HG03521 (cell line): ENCODE data around the gene CALHM2.
A peak's percentile ranks its signal among the peaks of the same experiment; 100 is the strongest.
"Not testable (repeated sequence)": the region's sequence is repeated elsewhere in the genome, so short reads cannot be mapped to it uniquely, and the experiment has no call there.

Experiments used
- ATAC-seq: cut with Tn5 transposase; IDR thresholded peaks from one replicate; pipeline ENCODE4 v1.9.1; 2021; ENCODE audit warnings: mild to moderate bottlenecking, moderate library complexity; ENCODE audit not compliant: unreplicated experiment

The CALHM2 gene, protein sequence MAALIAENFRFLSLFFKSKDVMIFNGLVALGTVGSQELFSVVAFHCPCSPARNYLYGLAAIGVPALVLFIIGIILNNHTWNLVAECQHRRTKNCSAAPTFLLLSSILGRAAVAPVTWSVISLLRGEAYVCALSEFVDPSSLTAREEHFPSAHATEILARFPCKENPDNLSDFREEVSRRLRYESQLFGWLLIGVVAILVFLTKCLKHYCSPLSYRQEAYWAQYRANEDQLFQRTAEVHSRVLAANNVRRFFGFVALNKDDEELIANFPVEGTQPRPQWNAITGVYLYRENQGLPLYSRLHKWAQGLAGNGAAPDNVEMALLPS

DNA sequence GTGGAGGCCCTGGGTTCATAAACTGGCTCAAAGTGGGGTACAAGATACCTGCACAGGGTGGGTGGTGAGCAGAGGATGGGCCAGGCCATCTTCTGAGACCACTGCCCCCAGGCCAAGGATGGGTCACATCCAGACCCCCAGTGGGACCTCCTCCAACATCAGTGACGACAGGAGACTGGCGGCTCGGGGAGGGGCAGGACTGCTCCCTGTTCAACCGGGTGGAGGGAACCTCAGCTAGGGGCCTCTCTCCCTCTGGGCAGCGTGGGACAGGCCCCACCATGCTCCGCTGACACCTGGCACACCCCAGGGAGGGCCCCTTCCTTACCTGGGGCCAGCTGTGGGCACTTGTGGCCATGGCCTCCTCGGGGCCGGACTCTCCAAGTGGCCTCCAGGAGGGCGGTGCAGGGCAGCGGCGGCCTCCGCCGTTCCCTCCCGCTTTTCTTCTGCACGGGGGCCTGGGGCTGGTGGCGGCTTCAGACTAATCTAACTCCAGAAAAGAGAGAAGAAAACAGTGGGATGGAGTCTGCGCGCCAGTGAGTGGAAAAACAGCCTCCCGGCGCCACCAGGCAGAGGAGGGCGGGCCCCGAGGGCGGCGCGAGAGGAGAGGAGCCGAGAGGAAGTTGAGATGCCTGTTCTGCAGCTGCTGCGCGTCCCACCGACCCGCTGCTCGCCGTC, at the start of gene CALHM2:
Gene CALHM2, minus strand, starts transcription at position 540 of the 675 bp plus-strand sequence. CDS start 2,429 bp downstream, outside the sequence.
- peak; percentile 55 for ATAC-seq

DNA sequence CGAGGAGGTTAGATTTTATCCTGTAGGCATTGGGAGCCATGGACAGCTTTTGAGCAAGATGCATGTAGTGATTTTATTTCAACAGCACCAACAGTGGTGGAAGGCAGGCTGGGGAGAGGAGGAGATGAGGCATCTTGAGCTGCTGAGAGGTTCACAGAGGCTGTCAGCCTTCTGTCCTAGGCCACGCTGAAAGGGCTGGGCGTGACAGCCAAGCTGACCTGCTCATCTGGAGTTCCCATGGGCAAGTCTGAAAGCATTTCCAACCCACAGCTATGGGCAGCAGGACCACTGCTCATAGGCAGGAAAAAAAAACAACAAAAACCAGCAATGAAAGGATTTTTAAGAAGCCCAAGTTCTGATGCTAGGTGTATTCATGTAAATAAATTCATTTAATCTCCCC, 49.0 kb upstream of the CALHM2 start:
- ATAC-seq = no peak

DNA sequence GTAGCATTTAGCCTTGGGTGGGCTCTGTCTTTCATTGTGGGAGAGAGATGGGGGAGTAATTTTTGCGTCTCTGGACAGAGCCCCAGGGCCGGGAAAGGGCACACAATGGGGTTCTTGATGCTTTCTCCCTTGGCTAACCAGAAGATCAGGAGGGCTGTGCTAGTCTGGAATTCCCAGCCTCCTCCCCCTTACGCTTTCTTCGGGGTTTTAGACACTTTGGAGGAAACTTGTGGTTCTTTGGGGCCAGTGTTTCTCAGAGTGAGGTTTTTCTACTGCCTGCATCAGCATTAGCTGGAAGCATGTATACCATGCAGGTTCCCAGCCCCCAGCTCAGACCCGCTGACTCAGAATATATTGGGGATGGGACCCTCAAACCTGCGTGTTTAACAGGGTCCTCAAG, 48.3 kb upstream of the CALHM2 start:
- ATAC-seq = no peak

DNA sequence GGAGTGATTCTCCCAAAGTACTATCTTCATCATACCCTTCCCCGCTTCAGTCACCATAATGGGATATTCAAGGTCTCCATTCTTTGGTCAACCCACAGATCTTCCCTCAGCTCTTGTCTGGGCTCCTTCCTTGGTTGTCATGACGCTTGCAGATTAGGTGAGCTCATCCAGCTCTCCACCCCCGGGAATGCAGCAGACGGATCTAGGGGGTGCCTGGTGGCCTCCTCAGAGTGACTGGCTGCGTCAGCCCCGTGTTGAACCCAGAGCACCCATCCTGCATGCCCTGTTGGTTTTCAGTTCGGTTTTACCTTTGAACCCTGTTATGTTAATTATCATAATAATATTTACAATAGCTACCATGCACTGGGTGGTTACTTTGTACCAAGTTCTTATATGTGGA, 47.7 kb upstream of the CALHM2 start:
- ATAC-seq = no peak

DNA sequence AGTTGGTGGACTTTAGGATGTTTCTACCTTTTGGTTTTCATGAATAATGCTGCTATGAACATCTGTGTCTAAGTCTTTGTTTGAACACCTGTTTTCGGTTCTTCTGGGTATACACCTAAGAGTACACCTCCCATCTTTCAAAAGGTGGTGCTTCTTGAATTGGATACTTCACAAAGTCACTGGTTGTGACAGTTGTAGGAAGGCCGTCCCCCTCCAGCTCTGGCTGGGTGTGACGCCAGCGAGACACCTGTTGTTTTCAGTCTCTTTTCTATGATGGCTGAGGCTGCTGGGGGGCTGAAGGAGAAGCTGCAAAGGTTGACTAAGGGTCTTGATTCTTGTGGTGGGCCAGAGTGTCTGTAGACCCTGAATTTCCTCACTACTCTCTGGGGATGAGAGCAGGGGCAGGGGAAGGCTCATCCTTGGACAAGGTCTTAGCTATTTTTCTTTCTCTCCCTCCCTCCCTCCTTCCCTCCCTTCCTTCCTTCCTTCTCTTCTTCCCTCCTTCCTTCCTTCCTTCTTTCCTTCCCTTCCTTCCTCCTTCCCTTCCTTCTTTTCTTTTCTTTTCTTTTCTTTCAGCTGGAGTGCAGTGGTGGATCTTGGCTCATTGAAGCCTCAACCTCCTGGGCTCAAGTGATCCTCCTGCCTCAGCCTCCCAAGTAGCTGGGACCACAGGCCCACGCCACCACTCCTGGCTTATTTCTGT, 46.9 kb upstream of the CALHM2 start:
- ATAC-seq = no peak

DNA sequence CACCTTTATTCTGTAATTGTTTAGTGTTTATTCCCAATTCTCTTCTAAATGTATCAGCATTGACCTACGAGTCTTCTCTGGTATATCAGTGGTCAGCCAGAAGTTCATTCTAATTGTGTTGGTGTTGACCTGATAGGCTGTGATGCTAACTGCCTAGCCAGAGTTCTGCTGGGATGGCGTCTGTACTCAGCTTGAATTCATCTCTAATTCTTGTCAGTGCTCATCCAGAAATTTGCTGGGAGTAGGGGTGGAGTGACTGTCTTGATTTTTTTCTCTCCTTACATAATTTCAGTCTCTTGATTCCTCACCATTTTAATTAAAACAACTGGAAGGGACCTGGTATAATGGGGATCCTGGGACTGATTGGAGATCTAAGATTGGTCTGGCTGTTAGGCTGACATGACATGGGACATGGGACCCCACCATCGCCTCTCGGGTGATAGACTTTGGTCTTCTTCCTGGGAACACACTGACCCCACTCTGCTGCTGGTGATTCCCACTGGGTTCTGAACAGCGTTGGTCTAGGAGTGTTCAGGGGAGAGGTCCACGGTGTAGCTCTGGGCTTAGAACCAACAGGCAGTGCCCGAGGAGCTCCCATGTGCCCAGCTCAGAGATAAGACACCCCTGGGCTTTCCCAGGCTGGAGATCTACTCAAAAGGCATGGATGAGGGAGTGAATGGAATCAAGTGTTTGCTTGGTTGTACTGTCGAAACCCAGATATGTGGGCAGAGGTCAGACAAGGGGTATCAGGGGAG, 45.2 kb upstream of the CALHM2 start:
- ATAC-seq = no peak

DNA sequence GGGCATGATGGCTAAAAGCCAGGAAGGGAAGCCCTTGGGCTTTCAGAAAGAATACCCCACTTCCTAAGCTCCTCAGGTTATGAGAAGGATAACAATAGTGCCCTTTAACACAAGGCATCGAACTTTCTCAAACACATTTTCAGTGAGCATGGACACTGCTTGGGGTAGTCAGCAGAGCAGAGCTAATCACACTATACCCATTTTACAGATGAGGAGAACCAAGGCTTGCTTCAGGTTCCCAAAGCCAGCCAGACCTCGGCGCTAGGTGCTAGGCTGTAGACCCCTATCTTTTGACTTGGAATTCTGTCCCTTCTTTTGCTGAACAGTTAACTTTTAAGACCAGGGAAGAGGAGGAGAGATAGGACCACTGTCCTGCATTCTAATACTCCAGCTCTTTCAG, 43.2 kb upstream of the CALHM2 start:
- no peak for ATAC-seq

DNA sequence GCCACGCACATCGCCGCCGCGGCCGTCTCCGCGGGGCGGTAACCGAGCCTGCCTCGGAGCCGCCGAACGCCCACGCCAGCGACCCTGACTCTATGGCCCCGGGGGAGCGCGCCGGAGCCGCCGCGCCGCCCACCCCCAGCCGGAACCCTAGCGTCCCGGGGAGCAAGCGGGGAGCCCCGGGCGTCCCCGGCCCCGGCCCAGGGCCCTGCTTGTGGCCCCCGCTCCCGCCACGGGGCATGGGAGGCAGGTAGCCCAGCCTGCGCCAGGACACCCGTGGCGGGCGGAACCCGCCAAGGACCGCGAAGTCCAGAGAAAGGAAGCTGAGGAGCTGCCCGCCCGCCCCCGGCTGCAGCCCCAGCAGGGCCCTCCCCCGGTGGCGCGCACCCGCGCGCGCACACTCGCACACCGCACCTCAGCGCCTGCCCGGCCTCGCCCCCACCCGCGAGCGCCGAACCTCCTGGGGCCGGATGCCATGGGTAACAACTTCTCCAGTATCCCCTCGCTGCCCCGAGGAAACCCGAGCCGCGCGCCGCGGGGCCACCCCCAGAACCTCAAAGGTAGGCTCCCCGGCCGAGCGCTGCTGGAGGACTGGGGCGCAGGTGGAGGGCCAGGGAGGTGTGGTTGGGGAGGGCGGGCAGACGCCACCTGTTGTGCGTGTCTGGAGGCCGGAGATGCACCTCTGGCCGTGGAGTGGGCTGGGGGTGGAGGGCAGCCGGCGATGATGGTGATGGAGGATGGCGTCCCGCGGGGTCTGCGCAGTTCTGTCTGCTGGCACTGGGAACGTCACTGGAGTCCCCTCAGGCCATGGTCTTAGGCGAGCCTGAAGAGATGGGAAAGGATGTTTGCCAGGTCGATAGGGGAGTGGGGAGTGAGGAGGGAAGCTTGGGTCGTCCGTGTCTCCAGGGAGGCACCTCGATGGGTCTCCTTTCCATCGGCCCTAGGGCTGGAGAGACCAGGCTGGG, 42.0 kb upstream of the CALHM2 start:
- ATAC-seq = no peak

DNA sequence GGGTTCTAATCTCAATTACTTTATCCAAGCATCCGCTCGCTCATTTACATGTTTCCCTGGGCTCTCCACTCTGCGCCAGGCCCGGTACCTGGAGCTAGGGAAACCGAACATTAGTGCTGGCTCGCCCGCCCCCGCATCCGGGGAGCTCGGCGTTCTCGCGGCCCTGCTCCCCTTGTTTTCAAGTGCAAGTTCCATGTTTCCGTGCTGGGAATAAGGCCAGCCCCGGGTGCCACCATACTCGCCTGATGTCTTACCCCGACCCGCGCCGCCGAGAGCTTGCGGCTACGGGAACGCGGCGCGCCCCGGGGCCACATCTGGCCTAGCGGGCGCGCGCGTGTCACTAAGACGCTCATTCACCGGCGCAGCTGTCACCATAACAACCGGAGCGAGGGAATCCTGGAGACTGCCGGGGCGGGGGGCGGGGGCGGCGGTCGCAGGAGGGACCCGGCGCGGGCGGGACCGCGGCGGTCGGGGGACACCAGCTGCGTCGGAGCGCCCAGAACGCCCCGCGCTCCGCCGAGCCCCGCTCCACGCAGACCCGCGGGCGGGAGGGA, 41.3 kb upstream of the CALHM2 start, which contains the start of gene NEURL1:
Gene NEURL1, plus strand, starts transcription at position 344 of the 554 bp plus-strand sequence. CDS start 683 bp downstream, outside the sequence.
- ATAC-seq = no peak

DNA sequence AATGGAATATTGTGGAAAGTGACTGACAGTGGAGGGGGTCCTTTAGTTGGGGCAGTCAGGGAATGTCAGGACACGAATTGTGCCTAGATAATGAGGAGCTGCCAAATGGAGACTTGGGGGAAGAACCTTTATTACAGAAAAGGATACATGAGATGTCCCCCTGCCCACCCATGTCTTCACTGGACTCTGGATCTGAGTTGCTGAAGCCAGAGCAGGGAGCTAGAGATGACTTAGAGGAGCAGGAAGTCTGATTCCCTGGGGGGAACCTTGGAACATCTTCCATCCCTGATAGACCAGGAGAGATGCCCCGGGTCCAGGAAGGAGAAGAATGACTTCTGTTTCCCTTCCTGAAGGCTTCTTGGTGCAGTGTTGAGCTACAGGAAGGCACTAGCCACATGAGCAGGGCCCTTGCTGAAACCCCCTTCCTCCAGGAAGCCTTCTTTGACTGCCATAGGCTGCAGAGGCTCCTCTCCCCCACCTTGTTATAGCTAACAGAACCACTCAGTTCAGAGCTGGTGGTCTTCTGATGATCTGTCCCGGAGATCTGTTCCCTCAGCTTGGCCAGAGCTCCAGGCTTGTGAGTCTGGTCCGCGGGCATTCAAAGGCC, 40.6 kb upstream of the CALHM2 start:
- ATAC-seq = no peak

DNA sequence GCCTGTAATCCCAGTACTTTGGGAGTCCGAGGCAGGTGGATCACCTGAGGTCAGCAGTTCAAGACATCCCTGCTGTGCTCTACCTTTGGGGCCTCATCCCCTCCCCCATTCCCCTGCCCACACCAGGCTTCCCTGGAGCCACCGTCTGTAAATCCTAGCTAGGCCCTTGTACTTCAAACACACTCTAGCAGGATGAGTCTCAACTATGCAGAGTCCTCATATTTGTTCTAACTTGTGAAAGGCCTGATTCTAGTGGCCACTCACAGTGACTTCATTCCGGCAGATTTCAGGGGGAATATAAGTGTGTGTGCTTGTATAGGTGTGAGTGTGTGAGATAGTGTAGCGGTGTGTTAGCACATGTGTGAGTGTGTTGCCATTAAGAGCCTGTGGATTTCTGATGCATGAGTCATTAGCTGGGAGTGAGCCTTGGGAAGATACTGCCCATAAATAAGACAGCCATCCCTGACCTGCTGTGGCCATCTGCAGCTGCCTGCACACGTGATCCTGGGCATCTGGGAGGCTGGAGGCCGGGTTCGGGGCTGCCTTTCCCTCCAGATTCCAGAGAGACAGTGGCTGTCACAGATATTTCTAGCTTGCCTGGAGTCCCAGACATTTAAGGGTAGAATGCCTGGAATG, 39.7 kb upstream of the CALHM2 start:
- ATAC-seq = no peak

DNA sequence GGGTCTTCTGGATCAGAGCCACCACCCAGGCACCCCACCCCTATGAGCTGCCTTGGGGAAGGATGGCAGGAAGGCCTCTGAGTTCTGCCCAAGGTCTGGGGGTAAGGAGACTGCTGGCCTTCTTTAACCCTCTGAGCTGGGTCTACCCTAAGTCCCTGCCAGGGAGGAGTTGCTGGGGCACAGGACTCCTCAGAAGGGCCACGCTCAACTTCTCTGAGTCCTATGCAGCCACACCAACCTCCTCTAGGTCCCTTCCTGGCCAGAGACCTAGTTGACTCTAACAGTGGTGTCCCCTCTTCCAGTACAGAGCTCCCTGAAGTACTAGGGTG, 38.8 kb upstream of the CALHM2 start:
- peak; percentile 16 for ATAC-seq

DNA sequence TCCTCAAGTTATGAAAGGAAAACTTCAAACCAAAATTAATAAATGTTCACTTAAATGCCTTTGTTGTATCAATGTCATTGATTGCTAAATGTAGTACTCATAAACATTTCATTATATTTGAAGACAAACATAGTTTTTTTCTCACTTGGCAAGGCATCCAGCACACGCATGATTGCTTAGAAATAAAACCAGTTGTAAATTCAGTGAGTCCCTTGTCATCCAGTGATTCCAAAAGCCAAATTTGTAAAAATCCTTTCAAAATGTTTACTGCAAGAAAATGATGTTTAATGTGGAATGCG, 35.2 kb upstream of the CALHM2 start:
- no peak for ATAC-seq

DNA sequence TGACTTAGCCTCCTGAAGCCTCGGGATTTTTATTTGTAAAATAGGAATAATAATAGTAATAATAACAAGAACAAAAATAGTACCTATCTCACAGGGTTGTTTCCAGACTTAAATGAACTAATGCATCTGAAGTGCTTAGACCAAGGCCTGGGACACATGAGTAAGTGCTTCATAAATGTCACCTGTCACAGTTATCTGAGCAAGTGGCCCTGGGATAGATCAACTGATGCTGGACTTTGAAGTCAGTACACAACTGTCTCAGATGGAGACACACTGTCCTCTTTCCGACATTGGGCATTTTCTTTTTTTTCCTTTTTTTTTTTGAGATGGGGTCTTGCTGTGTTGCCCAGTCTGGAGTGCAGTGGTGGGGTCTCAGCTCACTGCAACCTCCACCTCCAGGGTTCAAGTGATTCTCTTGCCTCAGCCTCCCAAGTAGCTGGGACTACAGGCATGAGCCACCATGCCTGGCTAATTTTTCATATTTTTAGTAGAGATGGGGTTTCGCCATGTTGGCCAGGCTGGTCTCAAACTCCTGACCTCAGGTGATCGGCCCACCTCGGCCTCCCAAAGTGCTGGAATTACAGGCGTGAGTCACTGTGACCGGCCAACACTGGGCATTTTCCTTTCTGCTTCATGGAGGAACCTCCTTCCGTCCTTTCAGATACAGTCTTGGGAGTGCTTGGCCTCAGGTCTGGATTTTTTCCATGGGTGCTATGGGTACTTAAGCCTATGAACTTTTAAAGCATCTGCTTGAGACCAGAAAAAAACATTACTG, 34.7 kb upstream of the CALHM2 start:
- not testable (repeated sequence) for ATAC-seq

DNA sequence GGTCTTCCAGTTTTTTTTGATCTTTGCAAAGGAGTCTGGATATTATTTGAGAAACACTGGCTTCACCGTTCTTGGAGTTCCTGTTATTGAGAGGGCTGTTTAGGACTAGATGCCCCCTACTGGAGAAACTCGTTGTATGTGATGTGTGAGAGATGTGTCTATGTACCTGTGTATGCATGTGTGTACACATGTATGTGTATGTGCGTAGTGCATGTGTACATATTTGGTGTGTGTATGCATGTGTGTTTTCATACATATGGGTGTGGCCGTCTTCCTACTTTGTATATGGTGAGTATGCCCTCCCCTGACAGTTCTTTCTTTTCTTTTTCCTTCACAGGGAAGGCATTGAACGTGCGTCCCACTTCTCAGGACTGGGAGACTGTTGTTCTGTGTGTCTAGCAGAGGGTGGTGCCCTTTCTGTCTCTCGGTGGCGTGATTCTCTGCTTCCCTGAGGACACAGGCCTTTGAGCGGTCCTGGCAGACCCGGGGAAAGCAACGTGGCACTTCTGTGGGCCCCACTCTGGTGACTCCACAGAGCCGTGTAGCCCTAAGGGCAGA, 29.9 kb upstream of the CALHM2 start:
- ATAC-seq = no peak

DNA sequence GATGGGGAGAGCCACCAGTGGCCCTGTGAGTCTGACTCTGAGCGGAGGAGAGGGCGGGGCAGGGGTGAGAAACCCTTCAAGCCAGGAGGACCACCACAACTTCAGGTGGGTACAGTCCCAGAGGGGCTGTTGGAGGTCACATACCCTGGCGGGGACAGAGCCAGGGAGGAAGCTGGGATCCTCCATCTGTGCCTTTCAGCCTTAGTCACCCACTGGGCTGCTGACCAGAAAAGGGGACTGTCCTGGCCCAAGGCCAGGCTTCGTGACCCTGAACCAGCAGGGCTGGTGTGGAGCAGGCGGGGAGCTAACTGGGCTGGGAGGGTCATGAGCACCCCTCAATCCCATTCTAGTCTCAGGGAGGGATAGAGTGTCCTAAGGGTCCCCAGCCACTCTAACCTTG, 28.4 kb upstream of the CALHM2 start:
- ATAC-seq = no peak

DNA sequence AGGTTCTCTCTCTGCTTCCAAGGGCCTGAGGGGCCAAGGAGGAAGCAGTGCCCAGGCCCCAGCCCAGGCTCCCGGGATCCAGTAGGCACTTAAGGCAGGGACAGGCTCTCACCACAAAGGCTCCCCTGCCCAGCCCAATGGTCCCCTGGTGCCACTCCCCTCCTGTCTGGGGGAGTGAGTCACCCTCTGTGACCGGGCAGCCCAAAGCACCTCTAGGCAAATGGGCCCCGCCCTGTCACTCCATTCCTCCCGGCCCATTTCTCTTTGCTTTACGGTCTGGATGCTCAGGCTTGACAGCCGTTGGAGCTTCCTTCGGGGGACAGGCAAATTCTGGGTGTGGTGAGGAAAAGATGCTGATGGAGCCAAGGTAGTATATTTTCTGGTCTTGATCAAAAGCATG, 27.0 kb upstream of the CALHM2 start, which contains the start of gene CALHM3:
Gene CALHM3, minus strand, starts transcription at position 106 of the 400 bp plus-strand sequence. CDS start 208 bp downstream, outside the sequence.
- no peak for ATAC-seq

DNA sequence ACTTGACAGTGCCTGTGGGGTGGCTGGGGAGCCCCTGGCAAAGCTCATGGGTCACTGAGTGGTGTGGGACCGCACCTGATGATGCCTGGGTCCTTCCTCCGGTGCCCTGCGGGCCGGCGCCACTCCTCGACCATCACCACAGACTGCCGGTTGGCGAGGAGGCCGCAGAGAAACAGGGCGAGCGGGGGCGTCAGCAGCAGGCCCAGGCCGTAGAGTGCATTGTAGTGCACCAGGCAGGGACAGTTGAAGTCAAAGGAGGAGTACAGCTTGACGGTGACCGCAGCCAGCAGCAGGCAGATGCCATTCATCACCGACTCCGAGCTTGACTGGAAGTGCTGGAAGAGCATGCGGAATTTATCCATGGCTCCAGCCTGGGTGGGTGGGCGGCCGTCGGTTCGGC, 26.5 kb upstream of the CALHM2 start:
- no peak for ATAC-seq
